Measurements from ENCODE around the gene OR11A1.

DNA sequence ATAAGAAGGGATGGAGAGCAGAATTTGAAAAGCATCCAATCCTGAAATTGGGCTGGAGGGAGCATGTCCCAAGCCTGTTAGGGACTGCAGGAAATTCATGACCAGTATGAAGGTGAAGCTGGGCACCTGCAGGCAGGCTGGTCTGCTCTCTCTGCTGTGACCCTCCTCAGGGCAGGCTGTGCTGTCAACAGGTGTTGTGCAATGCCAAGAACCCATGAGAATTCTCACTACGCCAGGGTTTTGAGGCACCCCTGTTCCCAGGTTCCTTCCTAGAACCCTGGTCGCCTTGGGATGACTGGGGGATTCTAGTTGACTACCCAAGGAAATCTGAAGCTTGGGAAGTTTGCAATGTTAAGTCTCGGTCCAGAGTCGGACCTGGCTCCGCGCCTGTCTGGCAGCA is 44.2 kb upstream of the OR11A1 start:
- no peak for TF ChIP-seq POLR2A (IDR thresholded peaks at IDR 0.05)
- TF ChIP-seq, protein P1, sequence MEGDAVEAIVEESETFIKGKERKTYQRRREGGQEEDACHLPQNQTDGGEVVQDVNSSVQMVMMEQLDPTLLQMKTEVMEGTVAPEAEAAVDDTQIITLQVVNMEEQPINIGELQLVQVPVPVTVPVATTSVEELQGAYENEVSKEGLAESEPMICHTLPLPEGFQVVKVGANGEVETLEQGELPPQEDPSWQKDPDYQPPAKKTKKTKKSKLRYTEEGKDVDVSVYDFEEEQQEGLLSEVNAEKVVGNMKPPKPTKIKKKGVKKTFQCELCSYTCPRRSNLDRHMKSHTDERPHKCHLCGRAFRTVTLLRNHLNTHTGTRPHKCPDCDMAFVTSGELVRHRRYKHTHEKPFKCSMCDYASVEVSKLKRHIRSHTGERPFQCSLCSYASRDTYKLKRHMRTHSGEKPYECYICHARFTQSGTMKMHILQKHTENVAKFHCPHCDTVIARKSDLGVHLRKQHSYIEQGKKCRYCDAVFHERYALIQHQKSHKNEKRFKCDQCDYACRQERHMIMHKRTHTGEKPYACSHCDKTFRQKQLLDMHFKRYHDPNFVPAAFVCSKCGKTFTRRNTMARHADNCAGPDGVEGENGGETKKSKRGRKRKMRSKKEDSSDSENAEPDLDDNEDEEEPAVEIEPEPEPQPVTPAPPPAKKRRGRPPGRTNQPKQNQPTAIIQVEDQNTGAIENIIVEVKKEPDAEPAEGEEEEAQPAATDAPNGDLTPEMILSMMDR (IDR thresholded peaks at IDR 0.05): no peak

Data from adrenal gland (tissue), 5 donors.